ENCODE measurements around the gene BARX1.

BARX1 gene

DNA sequence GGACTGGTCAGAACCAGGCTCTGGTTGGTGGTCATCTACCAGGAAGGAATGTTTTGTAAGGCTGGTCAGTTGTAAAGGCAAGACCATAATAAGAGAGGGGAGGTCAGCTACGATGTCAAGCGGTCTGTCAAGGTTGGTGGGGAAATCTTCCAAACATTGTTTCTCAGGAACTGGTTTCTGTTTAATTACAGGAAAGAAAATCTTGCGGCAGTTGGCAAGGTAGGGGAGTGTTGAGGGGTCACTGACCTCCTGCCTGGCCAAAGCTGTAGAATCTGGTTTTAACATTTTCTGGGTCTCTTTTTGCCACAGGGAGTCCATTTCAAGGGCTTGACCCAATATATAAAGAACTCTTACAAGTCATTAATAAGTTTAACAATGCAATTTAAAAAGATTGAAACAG lies 39.0 kb upstream of the BARX1 start:
- no peaks in the 10 kb centered on the region for H3K27me3 ChIP-seq (ENCODE audit: insufficient read depth, low read depth, severe bottlenecking)
- DNase-seq = no peak
- peaks cover 6% of the 10 kb centered on the region for H3K9me3 ChIP-seq (ENCODE audit: severe bottlenecking)
- H3K36me3 ChIP-seq = no peaks in the 10 kb centered on the region
- H3K4me3 ChIP-seq (ENCODE audit: low read depth, low read length) = no peak overlapping the region
- TF ChIP-seq CTCF (IDR thresholded peaks at IDR 0.05; ENCODE audit: low read depth, low read length) = no peak
- H3K27ac ChIP-seq = no peak overlapping the region

GRCh38 chr9:93992830-93993229 lies 37.7 kb upstream of the BARX1 start:
- no peak for DNase-seq
- TF ChIP-seq CTCF (IDR thresholded peaks at IDR 0.05; ENCODE audit: low read depth, low read length) = no peak
- Histone ChIP-seq H3K27me3 (ENCODE audit: insufficient read depth, low read depth, severe bottlenecking) (no peaks in the 10 kb centered on the region), H3K36me3 (no peaks in the 10 kb centered on the region), H3K9me3 (ENCODE audit: severe bottlenecking) (peaks cover 6% of the 10 kb centered on the region), H3K27ac (no peak overlapping the region), H3K4me3 (ENCODE audit: low read depth, low read length) (no peak overlapping the region)

- no peaks in the 10 kb centered on the region for H3K36me3 ChIP-seq
Observed at GRCh38 chr9:93990448-93990847, 35.3 kb upstream of the BARX1 start.

GRCh38 chr9:93988056-93988455 lies 32.9 kb upstream of the BARX1 start:
- Histone ChIP-seq H3K27ac (no peak overlapping the region), H3K27me3 (ENCODE audit: insufficient read depth, low read depth, severe bottlenecking) (no peaks in the 10 kb centered on the region), H3K9me3 (ENCODE audit: severe bottlenecking) (peaks cover 6% of the 10 kb centered on the region), H3K4me3 (ENCODE audit: low read depth, low read length) (no peak overlapping the region), H3K36me3 (no peaks in the 10 kb centered on the region)
- no peak for TF ChIP-seq CTCF (IDR thresholded peaks at IDR 0.05; ENCODE audit: low read depth, low read length)
- no peak for DNase-seq

More at GRCh38 chr9:93990448-93990847, 35.3 kb upstream of the BARX1 start:
- DNase-seq = no peak
- H3K27me3 ChIP-seq (ENCODE audit: insufficient read depth, low read depth, severe bottlenecking) = no peaks in the 10 kb centered on the region
- no peak overlapping the region for H3K4me3 ChIP-seq (ENCODE audit: low read depth, low read length)
- no peak for TF ChIP-seq CTCF (IDR thresholded peaks at IDR 0.05; ENCODE audit: low read depth, low read length)
- H3K9me3 ChIP-seq (ENCODE audit: severe bottlenecking) = peaks cover 6% of the 10 kb centered on the region
- H3K27ac ChIP-seq = no peak overlapping the region

GRCh38 chr9:93984860-93985259 lies 29.7 kb upstream of the BARX1 start:
- H3K27ac ChIP-seq = no peak overlapping the region
- no peak for DNase-seq
- peaks cover 3% of the 10 kb centered on the region for H3K9me3 ChIP-seq (ENCODE audit: severe bottlenecking)
- no peak overlapping the region for H3K4me3 ChIP-seq (ENCODE audit: low read depth, low read length)
- no peaks in the 10 kb centered on the region for H3K36me3 ChIP-seq
- H3K27me3 ChIP-seq (ENCODE audit: insufficient read depth, low read depth, severe bottlenecking) = no peaks in the 10 kb centered on the region
- TF ChIP-seq CTCF (IDR thresholded peaks at IDR 0.05; ENCODE audit: low read depth, low read length) = no peak

DNA sequence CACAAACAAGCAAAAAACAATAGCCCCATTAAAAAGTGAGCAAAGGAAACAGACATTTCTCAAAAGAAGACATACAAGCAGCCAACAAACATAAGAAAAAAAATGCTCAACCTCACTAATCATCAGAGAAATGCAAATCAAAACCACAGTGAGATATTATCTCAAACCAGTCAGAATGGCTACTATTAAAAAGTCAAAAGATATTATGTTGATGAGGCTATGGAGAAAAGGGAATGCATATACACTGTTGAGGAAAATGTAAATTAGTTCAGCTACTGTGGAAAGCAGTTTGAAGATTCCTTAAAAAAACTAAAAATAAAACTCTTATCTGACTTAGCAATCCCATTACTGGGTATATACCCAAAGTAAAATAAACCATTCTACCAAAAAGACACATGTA lies 28.7 kb upstream of the BARX1 start:
- Histone ChIP-seq H3K9me3 (ENCODE audit: severe bottlenecking) (peaks cover 2% of the 10 kb centered on the region), H3K27me3 (ENCODE audit: insufficient read depth, low read depth, severe bottlenecking) (no peaks in the 10 kb centered on the region), H3K36me3 (no peaks in the 10 kb centered on the region), H3K27ac (no peak overlapping the region), H3K4me3 (ENCODE audit: low read depth, low read length) (no peak overlapping the region)
- no peak for DNase-seq
- TF ChIP-seq CTCF (IDR thresholded peaks at IDR 0.05; ENCODE audit: low read depth, low read length) = no peak

All from WERI-Rb-1 (cell line).